SJSA1 (cell line): ENCODE results near the gene GARIN3. TPM values are rescaled to one million over a fixed set of nuclear protein-coding genes. Genes with fewer than 3 reads are reported as not detected.
"Not testable (repeated sequence)": the region's sequence is repeated elsewhere in the genome, so short reads cannot be mapped to it uniquely, and the experiment has no call there.

Source experiments
- DNase-seq, 2 experiments: peaks; one replicate each; pipeline ENCODE4 v3.0.0-alpha.2; 2015 to 2020; ENCODE audit warnings: low spot score in 2 of 2, low read depth in 1 of 2
- H3K27ac ChIP-seq: fragments of 250-450 bp; sonication (Bioruptor Pico); 2 replicates; pipeline ENCODE4 v1.5.1; 2020; ENCODE audit warnings: mild to moderate bottlenecking, moderate library complexity
- H3K27me3 ChIP-seq: fragments of 250-450 bp; sonication (Bioruptor Pico); replicated peaks from 2 replicates; pipeline ENCODE4 v1.5.1; 2020; ENCODE audit warnings: mild to moderate bottlenecking, moderate library complexity
- H3K36me3 ChIP-seq: fragments of 250-450 bp; sonication (Bioruptor Pico); 2 replicates; pipeline ENCODE4 v1.5.1; 2020; ENCODE audit warnings: mild to moderate bottlenecking
- H3K4me1 ChIP-seq: fragments of 250-450 bp; sonication (Bioruptor Pico); replicated peaks from 2 replicates; pipeline ENCODE4 v1.6.1; 2021; ENCODE audit warnings: mild to moderate bottlenecking
- H3K4me3 ChIP-seq: fragments of 250-450 bp; sonication (Bioruptor Pico); 2 replicates; pipeline ENCODE4 v1.5.1; 2020; ENCODE audit warnings: mild to moderate bottlenecking
- H3K9me3 ChIP-seq: fragments of 250-450 bp; sonication (Bioruptor Pico); replicated peaks from 2 replicates; pipeline ENCODE4 v1.5.1; 2020; ENCODE audit warnings: mild to moderate bottlenecking
- total RNA-seq: library from RNA; depleted of rRNA; stranded (reverse); fragments of >200 nt; shearing (Covaris generic); gene quantifications from 2 replicates; pipeline ENCODE4 v1.2.3, GENCODE V29; 2014

Gene GARIN3
- total RNA-seq, 1 experiment from 2014 or later = not detected

DNA sequence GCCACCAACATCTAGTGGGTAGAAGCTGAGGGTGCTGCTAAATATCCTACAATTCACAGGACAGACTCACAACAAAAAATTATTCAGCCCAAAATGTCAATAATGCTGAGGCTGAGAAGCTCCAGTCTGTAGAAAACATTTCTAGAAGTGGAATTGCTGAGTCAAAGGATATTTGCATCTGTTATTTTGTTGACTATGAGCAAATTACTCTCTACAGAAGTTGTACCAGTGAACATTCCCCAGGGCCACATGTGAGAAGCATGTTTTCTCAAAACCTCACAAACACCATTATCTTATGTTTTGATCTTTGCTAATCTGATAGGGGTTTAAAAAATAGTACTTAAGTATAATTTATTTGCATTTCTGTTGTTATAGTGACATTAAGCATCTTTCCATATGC, 30.0 kb upstream of the GARIN3 start:
- H3K27ac ChIP-seq = no peak overlapping the region
- no peaks in the 10 kb centered on the region for H3K4me1 ChIP-seq
- no peaks in the 10 kb centered on the region for H3K36me3 ChIP-seq
- H3K9me3 ChIP-seq = no peaks in the 10 kb centered on the region
- H3K4me3 ChIP-seq = no peak overlapping the region
- DNase-seq = peak in 1 of 2 experiments; percentile 7
- H3K27me3 ChIP-seq = peaks cover 8% of the 10 kb centered on the region

DNA sequence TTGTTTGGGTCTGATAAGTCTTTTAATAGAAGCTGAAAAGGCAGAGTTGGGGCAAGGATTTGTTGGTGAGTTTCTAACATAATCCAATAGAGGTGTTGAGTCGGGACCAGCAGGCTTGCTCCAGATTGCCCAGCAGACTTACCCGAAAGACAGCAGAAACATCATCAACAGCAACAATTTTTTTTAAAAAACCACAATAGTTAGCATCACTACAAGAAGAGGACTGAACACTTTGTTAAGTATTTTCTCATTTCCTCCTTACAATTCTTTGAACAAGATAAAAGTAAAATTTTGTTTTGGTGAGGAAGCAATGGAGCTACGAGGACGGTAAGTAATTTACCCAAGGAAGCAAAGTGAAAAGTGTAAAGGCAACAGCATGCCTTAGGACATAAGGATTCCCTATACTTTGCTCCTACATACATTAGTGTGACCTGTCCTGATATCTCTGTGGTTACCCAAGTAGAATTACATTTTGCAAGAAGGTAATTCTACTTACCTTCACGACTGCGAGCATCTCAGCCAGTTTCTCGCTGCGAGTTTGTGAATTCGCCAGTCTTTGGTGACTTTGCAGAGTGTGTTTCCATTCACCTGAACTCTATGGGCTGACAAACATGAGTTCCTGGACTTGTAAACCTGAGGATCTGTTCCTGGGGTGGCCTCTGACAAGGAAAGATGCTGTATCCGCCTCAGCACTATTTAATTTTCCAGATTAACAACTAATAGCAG, 27.8 kb upstream of the GARIN3 start:
- Histone ChIP-seq H3K27me3 (peaks cover 16% of the 10 kb centered on the region), H3K9me3 (no peaks in the 10 kb centered on the region), H3K4me1 (no peaks in the 10 kb centered on the region), H3K27ac (no peak overlapping the region), H3K4me3 (no peak overlapping the region), H3K36me3 (no peaks in the 10 kb centered on the region)
- no peak for DNase-seq

DNA sequence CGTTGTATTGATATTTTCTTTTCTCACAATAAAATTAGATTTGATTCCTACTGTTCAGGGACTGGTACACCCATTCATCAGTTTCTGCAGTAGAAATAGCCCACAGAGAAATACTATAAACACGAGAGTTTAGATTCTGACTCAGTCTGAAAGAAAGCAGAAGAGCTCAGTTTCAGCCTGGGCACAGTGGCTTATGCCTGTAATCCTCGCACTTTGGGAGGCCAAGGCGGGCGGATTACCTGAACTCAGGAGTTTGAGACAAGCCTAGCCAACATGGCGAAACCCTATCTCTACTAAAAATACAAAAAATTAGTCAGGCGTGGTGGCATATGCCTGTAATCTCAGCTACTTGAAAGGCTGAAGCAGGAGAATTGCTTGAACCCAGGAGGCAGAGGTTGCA, 23.2 kb upstream of the GARIN3 start:
- no peaks in the 10 kb centered on the region; the same call in 1 of the 2 replicates for H3K9me3 ChIP-seq
- no peak overlapping the region for H3K4me3 ChIP-seq
- no peak for DNase-seq
- H3K4me1 ChIP-seq = no peaks in the 10 kb centered on the region
- H3K27me3 ChIP-seq = peaks cover 26% of the 10 kb centered on the region
- H3K27ac ChIP-seq = no peak overlapping the region
- H3K36me3 ChIP-seq = no peaks in the 10 kb centered on the region

DNA sequence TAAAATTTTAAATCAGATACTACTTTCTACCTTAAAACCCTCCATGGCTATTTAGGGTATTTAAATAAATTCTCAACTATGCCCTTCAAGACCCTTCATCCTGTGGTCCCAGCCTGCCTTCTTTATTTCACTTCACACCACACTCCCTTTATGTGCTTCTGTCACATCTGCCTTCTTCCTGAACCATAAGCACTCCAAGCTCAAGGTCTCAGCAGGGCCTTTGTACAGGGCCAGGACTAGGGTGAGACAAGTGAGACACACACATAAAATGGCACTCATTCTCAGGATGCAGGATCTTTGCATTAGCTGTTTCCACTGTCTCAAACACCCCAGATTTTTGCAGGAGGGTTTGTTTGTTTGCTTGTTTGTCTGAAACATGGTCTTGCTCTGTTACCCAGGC, 22.2 kb upstream of the GARIN3 start:
- no peaks in the 10 kb centered on the region for H3K4me1 ChIP-seq
- H3K36me3 ChIP-seq = no peaks in the 10 kb centered on the region
- H3K27me3 ChIP-seq = peaks cover 25% of the 10 kb centered on the region
- H3K4me3 ChIP-seq = no peak overlapping the region
- no peaks in the 10 kb centered on the region; the same call in 1 of the 2 replicates for H3K9me3 ChIP-seq
- DNase-seq = no peak
- no peak overlapping the region for H3K27ac ChIP-seq

DNA sequence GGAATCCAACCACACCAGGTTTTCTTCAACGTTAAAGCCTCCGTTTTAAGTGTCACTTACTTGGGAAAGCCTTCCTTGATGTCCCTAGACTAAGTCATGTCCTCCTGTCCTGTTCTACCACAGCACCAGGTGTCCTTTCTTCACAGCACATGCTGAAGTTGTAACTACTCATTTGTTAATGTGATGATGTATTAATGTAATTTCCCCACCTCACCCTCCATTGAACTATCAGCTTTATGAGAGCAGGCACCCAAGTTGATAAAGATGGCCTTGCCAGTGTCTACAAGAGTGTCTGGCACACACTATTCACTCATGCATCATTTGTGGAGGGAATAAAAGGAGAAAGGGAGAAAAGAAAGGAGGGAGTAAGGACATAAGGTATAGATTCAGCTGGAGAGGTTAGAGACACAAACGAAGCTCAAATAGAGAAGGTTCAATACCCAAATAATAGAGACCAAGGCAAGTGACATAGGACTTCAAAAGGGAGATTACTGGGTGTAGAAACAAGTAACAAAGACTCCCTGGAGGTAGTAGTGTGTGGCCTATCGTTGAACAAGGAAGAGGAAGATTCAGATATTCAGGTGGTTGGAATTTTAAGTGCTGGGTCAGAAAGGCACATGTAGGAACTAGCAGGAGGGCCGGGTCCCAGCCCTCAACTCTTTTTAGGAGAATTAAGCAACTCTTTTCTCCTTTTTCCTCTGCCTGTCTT, 21.1 kb upstream of the GARIN3 start:
- Histone ChIP-seq H3K27ac (no peak overlapping the region), H3K36me3 (no peaks in the 10 kb centered on the region), H3K4me1 (no peaks in the 10 kb centered on the region), H3K27me3 (peaks cover 21% of the 10 kb centered on the region), H3K9me3 (no peaks in the 10 kb centered on the region; the same call in 1 of the 2 replicates), H3K4me3 (no peak overlapping the region)
- DNase-seq = no peak

DNA sequence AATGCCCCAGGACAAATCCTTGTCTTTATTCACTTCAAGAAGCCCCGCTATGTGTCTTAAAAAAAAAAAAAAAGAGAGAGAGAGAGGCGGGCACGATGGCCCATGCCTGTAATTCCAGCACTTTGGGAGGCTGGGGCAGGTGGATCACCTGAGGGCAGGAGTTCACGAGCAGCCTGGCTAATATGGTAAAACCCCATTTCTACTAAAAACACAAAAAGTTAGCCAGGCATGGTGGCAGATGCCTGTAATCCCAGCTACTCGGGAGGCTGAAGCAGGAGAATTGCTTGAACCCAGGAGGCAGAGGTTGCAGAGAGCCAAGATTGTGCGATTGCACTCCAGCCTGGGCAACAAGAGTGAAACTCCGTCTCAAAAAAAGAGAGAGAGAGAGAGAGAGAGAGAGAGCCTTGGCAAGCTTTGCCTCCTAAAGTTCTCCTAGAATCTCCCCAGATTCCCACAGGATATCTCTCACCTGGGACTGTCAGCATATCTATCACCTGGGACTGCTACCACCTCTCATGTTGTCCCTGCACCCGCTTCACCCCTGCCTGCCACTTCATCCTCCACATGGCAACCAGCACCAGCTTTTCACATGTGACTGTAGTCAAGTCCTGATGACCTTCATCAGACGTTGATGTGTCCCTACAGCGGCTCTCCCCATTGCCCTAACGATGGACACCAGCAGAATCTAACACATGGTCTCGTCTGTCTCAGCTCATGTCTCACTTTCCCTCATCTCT, 20.4 kb upstream of the GARIN3 start:
- DNase-seq = no peak
- Histone ChIP-seq H3K9me3 (no peaks in the 10 kb centered on the region; the same call in 1 of the 2 replicates), H3K36me3 (no peaks in the 10 kb centered on the region), H3K4me1 (no peaks in the 10 kb centered on the region), H3K4me3 (no peak overlapping the region), H3K27ac (no peak overlapping the region), H3K27me3 (peaks cover 18% of the 10 kb centered on the region)

DNA sequence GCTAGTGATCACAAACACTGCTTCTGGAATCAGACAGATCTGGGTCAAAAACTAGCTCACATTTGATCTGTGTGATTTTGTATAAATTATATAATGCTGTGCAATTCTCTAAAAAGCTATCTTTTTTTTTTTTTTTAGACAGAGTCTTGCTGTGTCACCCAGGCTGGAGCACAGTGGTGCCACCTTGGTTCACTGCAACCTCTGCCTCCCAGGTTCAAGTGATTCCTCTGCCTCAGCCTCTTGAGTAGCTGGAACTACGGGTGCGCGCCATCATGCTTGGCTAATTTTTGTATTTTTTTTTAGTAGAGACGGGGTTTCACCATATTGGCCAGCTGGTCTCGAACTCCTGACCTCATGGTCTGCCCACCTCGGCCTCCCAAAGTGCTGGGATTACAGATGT, 19.1 kb upstream of the GARIN3 start:
- DNase-seq, H3K27ac ChIP-seq, H3K9me3 ChIP-seq, H3K36me3 ChIP-seq, H3K4me1 ChIP-seq, H3K4me3 ChIP-seq: not testable (repeated sequence)
- peaks cover 13% of the 10 kb centered on the region for H3K27me3 ChIP-seq

DNA sequence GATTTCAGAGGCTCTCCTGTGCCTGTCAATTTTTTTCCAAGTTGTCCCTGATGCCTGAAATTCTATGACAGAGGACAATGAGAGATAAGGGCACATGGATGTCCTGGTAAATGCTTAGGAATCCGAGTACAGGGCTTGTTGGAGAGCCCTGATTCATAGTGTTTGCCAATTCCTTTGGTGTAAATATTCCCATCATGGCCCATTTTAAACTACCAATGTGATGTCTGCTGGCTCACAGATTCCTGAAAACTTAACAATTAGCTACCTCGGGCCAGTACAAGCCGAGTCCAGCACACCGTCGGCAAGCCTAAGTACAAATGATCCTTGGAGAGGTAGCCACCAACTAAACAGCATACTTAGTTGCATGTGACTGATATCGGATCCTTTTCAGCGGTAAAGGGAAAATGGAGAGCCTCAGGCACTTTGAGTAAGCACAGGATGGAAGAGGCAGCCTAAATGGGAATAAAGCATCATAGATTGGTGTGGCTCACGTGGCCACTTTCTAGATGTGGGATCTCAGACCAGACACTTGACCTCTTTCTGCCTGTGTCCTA, 18.1 kb upstream of the GARIN3 start:
- no peak overlapping the region for H3K27ac ChIP-seq
- peaks cover 13% of the 10 kb centered on the region for H3K27me3 ChIP-seq
- no peaks in the 10 kb centered on the region for H3K36me3 ChIP-seq
- H3K4me3 ChIP-seq = no peak overlapping the region
- no peaks in the 10 kb centered on the region for H3K4me1 ChIP-seq
- DNase-seq = no peak
- no peaks in the 10 kb centered on the region; the same call in 1 of the 2 replicates for H3K9me3 ChIP-seq

DNA sequence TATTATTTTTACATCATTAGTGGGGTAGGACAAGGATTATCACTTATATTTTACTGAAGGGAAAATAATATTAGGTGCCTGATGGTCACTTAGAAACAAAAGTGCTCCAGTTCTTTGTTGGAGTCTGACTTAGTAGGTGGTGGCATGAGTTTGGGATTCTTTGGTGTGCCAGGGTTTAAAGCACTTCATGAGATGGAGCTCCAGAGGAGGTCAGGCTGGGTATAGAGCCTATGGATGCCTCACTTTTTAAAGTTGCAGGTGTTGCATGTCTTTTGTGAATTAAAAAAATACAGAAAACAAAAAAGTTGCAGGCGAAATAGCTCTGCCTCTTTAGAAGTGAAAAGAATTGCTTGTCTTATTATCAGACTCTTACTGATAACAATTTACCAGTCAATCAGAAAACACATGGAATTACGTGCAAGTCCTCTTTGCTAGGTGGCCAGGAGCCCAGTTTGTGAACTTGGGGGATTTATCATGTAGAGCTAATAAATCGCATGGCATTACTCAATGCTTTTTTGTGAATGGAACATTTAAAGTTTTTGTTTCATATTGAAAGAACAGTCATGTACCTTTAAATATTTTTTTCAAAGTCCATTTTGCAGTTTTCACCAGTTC, 16.2 kb upstream of the GARIN3 start:
- Histone ChIP-seq H3K4me3 (no peak overlapping the region), H3K36me3 (no peaks in the 10 kb centered on the region), H3K9me3 (no peaks in the 10 kb centered on the region; the same call in 1 of the 2 replicates), H3K27ac (no peak overlapping the region), H3K4me1 (no peaks in the 10 kb centered on the region), H3K27me3 (peaks cover 9% of the 10 kb centered on the region)
- no peak for DNase-seq

DNA sequence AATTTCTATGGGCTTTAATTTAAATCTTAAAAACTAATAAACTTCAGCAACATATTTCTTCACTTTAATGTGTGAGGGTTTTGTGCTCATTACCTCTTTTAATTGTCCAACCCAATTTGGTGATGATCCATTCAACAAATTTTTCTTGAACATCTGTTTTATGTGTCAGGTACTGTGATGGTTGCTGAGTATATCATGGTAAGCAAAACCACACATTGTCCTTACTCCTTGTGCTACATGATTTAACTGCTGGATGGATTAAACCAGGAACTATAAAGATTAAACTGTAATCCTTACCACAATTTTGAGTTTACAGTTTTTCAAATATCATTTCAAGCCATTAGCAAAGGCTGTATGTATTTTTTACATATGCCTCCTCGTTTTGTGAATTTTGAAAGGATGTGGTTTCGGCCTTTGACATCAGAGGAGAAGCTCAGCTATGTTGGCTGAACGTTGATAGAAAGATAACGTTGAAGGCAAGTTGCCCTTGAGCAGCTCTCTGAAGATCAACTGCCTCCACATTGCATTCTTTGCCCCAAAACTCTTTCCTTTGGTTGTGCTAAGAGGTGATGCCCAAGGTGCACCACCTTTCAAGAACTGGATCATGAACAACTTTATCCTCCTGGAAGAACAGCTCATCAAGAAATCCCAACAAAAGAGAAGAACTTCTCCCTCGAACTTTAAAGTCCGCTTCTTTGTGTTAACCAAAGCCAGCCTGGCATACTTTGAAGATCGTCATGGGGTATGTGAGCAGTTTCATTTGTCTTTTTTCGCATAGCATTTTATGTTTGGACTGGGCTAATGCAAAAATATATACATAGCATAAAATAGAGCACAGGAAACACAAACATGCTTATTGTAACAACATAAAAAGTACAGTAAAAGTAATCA, 14.6 kb upstream of the GARIN3 start, which contains the start of gene ITK:
ITK (plus strand) TSS at position 467 of the 891 bp plus-strand sequence; CDS start at position 605, 138 bp downstream.
- Histone ChIP-seq H3K4me1 (no peaks in the 10 kb centered on the region), H3K36me3 (no peaks in the 10 kb centered on the region), H3K4me3 (no peak within 1 kb of the TSS), H3K27ac (no peak within 1 kb of the TSS), H3K27me3 (peaks cover 6% of the 10 kb centered on the region), H3K9me3 (no peaks in the 10 kb centered on the region; the same call in 1 of the 2 replicates)
- DNase-seq = no peak

DNA sequence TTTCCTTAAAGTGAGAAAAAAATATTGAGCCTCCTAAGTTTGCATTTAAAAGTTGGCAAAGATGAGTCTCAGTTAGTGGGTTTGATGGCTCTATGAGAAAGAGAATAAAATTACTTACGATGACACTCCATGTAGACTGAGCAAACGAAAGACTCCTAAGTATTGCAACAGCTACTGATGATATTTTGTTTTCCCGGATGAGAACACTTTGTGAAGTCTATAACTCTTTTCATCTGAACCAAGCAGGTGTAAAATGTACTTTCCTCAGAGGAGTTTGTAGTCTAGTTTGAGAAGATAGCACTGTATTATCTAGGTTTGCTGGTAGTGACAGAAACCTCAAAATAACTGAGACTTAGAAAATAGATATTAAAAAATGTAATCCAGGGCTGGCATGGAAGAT, 12.9 kb upstream of the GARIN3 start:
- no peaks in the 10 kb centered on the region; the same call in 1 of the 2 replicates for H3K9me3 ChIP-seq
- H3K4me3 ChIP-seq = no peak overlapping the region
- H3K4me1 ChIP-seq = no peaks in the 10 kb centered on the region
- H3K27me3 ChIP-seq = no peaks in the 10 kb centered on the region; the same call in 1 of the 2 replicates
- DNase-seq = no peak
- no peaks in the 10 kb centered on the region for H3K36me3 ChIP-seq
- H3K27ac ChIP-seq = no peak overlapping the region

DNA sequence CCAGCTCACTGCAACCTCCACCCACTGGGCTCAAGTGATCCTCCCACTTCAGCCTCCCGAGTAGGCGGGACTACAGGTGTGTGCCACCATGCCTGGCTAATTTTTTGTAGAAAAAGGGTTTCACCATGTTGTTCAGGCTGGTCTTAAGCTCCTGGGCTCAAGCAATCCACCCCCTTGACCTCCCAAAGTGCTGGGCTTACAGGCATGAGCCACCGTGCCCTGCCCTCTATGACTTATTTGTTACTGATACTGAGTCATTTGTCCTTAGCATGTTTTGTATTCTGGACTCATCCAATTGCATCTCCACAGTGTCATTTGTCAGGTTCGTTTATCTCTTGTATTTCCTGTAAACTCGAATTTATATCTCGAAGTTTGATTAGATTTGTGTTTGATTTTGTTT, 11.9 kb upstream of the GARIN3 start:
- H3K36me3 ChIP-seq = no peaks in the 10 kb centered on the region
- H3K4me1 ChIP-seq = no peaks in the 10 kb centered on the region
- H3K27ac ChIP-seq = no peak overlapping the region
- no peak overlapping the region for H3K4me3 ChIP-seq
- DNase-seq = no peak
- H3K9me3 ChIP-seq = no peaks in the 10 kb centered on the region
- H3K27me3 ChIP-seq = no peaks in the 10 kb centered on the region
